Measurements from ENCODE around the gene SLC35F6. TPM values are rescaled to one million over a fixed set of nuclear protein-coding genes. Genes with fewer than 3 reads are reported as not detected.

Gene SLC35F6
- total RNA-seq, 6 experiments from 2014 or later: 14.2 to 73.9 (median 27.2) TPM

- no peaks in the 10 kb centered on the region for H3K36me3 ChIP-seq
- TF ChIP-seq POLR2A (IDR thresholded peaks at IDR 0.05): no peak
- TF ChIP-seq, protein P1, sequence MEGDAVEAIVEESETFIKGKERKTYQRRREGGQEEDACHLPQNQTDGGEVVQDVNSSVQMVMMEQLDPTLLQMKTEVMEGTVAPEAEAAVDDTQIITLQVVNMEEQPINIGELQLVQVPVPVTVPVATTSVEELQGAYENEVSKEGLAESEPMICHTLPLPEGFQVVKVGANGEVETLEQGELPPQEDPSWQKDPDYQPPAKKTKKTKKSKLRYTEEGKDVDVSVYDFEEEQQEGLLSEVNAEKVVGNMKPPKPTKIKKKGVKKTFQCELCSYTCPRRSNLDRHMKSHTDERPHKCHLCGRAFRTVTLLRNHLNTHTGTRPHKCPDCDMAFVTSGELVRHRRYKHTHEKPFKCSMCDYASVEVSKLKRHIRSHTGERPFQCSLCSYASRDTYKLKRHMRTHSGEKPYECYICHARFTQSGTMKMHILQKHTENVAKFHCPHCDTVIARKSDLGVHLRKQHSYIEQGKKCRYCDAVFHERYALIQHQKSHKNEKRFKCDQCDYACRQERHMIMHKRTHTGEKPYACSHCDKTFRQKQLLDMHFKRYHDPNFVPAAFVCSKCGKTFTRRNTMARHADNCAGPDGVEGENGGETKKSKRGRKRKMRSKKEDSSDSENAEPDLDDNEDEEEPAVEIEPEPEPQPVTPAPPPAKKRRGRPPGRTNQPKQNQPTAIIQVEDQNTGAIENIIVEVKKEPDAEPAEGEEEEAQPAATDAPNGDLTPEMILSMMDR (IDR thresholded peaks at IDR 0.05): no peak
- WGBS (ENCODE audit: insufficient coverage, low coverage, low lambda C conversion rate, missing lambda C conversion rate): 19% methylated on average over 3 of the region's 3 CpGs
- H3K27ac ChIP-seq: peak overlapping the region; percentile 76 to 93 (median 84)
- no peaks in the 10 kb centered on the region for H3K27me3 ChIP-seq
- intact Hi-C loops (cut with DNase I): no loop called here
- DNase-seq (no peak), ATAC-seq (peak in 1 of 4 donors; percentile 7)
- H3K4me1 ChIP-seq: peaks cover 0 to 43% (median 17%) of the 10 kb centered on the region in 4 donors
- H3K9me3 ChIP-seq: no peaks in the 10 kb centered on the region
- peak overlapping the region; percentile 75 to 92 (median 88) for H3K4me3 ChIP-seq
Measured at GRCh38 chr2:26764906-26765305, 822 bp downstream of the SLC35F6 start.

DNA sequence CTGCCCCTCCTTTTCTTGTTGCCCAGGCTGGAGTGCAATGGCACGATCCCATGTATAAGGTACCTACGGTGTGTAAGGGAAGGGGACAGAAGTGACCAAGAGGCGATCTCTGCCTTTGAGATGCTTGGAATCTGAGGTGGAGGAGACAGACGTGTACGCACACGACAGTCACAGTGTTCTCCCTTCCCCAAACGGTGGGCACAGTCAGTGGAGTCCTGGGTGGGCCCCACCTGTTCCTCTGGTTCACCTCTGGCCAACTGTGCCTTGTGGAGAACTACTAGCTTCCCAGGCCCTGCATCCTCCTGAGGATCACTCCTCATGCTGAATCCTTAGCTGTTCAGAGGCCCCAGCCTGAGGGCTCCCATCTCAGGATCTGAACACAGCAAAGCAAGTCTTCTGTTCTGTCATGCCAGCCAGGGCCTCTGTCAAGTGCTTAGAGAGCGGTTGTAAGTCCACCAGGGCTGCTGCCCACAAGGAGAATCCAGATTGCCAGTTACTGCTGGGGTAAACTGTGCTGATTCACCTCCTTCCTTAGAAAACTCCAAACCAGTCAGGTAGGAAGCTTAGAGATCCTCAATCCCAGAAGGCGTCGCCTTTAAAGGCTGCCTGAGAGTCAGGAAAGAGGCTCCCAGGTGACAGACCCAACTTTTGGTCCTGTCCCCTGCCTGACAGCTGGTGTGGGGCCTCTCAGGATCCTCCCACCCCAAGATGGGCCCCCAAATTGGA lies 1.6 kb downstream of the SLC35F6 start:
- ATAC-seq (no peak), DNase-seq (no peak)
- 80% methylated on average over 1 of the region's 10 CpGs for WGBS (ENCODE audit: insufficient coverage, low coverage, low lambda C conversion rate, missing lambda C conversion rate)
- no peaks in the 10 kb centered on the region for H3K27me3 ChIP-seq
- H3K4me3 ChIP-seq: peak overlapping the region; percentile 75 to 92 (median 88)
- peaks cover 0 to 49% (median 22%) of the 10 kb centered on the region in 4 donors for H3K4me1 ChIP-seq
- H3K27ac ChIP-seq: peak overlapping the region in 1 of 3 donors; percentile 76
- H3K36me3 ChIP-seq: no peaks in the 10 kb centered on the region
- H3K9me3 ChIP-seq: no peaks in the 10 kb centered on the region
- intact Hi-C loops (cut with DNase I): no loop called here
- TF ChIP-seq POLR2A (IDR thresholded peaks at IDR 0.05): no peak
- TF ChIP-seq, protein P1 (IDR thresholded peaks at IDR 0.05): no peak

GRCh38 chr2:26767129-26767528 lies 3.0 kb downstream of the SLC35F6 start:
- TF ChIP-seq, protein P1 (IDR thresholded peaks at IDR 0.05): no peak
- no peak for TF ChIP-seq POLR2A (IDR thresholded peaks at IDR 0.05)
- no peaks in the 10 kb centered on the region for H3K36me3 ChIP-seq
- DNase-seq: no peak
- 40% methylated on average over 1 of the region's 5 CpGs for WGBS (ENCODE audit: insufficient coverage, low coverage, low lambda C conversion rate, missing lambda C conversion rate)
- H3K27me3 ChIP-seq: no peaks in the 10 kb centered on the region
- H3K4me1 ChIP-seq: peaks cover 3 to 64% (median 35%) of the 10 kb centered on the region in 4 donors
- no peak overlapping the region for H3K4me3 ChIP-seq
- peak overlapping the region in 2 of 3 donors; percentile 45 to 72 for H3K27ac ChIP-seq
- no peak for ATAC-seq
- intact Hi-C loops (cut with DNase I): no loop called here
- H3K9me3 ChIP-seq: no peaks in the 10 kb centered on the region

DNA sequence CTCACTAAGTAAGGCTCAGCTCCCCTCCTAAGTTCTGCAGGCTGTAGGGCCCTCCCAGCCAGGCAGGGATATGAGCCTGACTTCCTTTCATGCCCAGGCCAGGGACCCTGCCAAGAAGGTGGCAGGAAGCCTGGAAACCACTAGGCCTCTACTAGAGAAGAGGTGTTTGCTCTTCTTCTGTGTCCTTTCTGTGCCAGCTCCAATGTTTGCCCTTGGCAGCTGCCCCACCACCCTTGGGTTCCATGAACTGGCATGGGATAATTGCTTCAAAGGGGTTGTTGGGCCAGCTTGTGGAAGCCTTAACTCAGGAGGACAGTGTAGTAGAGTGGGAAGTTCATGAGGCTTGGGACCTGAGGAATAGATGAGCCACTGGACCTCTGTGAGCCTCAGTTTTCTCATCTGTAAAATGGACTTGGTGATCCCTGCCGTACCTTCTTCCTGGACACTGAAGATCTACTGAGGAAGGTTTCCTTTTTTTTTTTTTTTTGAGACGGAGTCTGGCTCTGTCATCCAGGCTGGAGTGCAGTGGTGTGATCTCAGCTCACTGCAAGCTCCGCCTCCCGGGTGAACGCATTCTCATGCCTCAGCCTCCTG lies 3.9 kb downstream of the SLC35F6 start:
- DNase-seq: peak; percentile 62 to 91 (median 89)
- TF ChIP-seq POLR2A (IDR thresholded peaks at IDR 0.05): no peak
- TF ChIP-seq, protein P1 (IDR thresholded peaks at IDR 0.05): no peak
- peak overlapping the region in 2 of 3 donors; percentile 45 to 72 for H3K27ac ChIP-seq
- no peaks in the 10 kb centered on the region for H3K9me3 ChIP-seq
- intact Hi-C loops (cut with DNase I): no loop called here
- H3K36me3 ChIP-seq: no peaks in the 10 kb centered on the region
- peak; percentile 8 to 55 (median 31) for ATAC-seq
- H3K27me3 ChIP-seq: no peaks in the 10 kb centered on the region
- H3K4me1 ChIP-seq: peaks cover 3 to 72% (median 43%) of the 10 kb centered on the region in 4 donors
- H3K4me3 ChIP-seq: no peak overlapping the region
- WGBS (ENCODE audit: insufficient coverage, low coverage, low lambda C conversion rate, missing lambda C conversion rate): 84% methylated on average over 3 of the region's 5 CpGs
